ENCODE results near the gene ZNF844. TPM values are rescaled to one million over a fixed set of nuclear protein-coding genes. Genes with fewer than 3 reads are reported as not detected.

ZNF844 gene
- total and polyA plus RNA-seq, 7 experiments from 2014 or later: 1.0 to 20.9 (median 14.9) TPM

DNA sequence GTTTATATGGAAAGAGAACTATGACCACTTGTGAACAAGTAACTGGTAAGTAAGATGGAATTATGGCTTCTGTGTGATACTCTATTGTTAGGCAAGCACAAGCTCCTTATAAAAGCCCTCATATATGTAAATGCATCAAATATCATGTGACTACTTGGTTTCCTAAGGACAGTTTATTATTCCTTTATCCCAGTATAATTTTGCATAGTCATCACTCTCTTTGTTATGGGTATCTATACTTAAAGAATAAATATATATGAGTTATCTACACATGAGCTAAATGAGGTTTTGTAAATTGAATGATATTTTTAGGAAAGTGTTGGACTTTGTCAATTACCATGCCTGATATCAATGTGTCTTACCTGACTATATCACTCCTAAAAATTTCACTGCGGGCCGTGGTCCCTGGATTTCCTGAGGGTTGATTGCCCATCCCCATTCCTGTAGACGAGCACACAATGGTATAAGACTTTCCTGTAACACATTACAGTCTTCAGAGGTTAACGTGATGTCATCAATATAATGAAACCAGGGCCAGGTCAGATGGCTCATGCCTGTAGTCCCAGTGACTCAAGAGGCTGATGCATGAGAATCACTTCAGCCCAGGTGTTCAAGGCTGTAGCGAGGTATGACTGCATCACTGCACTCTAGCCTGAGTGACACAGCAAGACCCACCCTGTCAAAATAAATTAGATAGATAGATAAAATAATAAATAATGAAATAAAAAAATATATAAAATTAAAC is 20.7 kb downstream of the ZNF844 start:
- ATAC-seq (no peak), DNase-seq (no peak)
- ChIA-PET CTCF (interaction anchor here (1.6 kb wide), 1 partner anchor 26 kb away, joined by 8 read pairs; no protein-coding TSS in a partner anchor), POLR2A (no interaction called here)
- Mint-ChIP-seq H3K4me1 (no peaks in the 10 kb centered on the region), H3K27me3 (no peaks in the 10 kb centered on the region), H3K9me3 (peaks cover 0 to 60% (median 27%) of the 10 kb centered on the region in 11 donors), H3K4me3 (no peak overlapping the region), H3K36me3 (peaks cover 8 to 21% (median 14%) of the 10 kb centered on the region in 5 donors), H3K27ac (peak overlapping the region in 1 of 9 donors; percentile 14)
- intact Hi-C loops (cut with micrococcal nuclease): no loop called here
- Histone ChIP-seq H3K27ac (ENCODE audit: low read depth, low read length) (no peak overlapping the region), H3K4me3 (ENCODE audit: low read length) (no peak overlapping the region), H3K27me3 (ENCODE audit: control insufficient read depth in 2 of 2, insufficient read depth in 2 of 2, low read length in 2 of 2) (no peaks in the 10 kb centered on the region), H3K36me3 (ENCODE audit: control insufficient read depth in 2 of 3, insufficient read depth in 3 of 3, low read length in 3 of 3) (no peaks in the 10 kb centered on the region), H3K9me3 (ENCODE audit: control insufficient read depth in 2 of 3, low read length in 3 of 3) (peaks cover 0 to 27% (median 5%) of the 10 kb centered on the region in 3 experiments), H3K4me1 (ENCODE audit: control insufficient read depth in 2 of 2, insufficient read depth in 2 of 2, low read length in 2 of 2) (no peaks in the 10 kb centered on the region)

DNA sequence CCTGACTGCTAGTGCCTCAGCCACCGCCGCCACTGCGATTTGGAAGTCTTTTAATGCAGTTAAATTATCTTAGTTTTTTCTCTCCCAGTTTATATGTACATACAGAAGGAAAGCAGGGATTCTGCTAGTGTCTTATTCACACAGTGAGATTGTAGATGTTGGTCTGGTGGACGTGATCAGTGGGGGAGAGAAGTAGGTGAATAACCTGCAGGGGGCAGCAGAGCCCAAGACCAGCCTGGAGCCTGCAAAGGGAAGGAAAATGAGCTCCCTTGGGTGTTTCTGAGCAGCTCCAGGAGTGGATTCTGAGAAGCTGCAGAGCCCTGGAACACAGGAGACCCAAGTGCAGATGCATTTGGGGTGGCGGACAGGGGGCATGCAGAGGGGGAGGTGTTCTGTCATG is 26.3 kb downstream of the ZNF844 start:
- Mint-ChIP-seq H3K36me3 (peaks cover 10 to 26% (median 13%) of the 10 kb centered on the region in 5 donors), H3K9me3 (peaks cover 0 to 21% (median 4%) of the 10 kb centered on the region in 11 donors), H3K27ac (peak overlapping the region in 1 of 9 donors; percentile 40), H3K4me1 (peaks cover 0 to 19% (median 8%) of the 10 kb centered on the region in 7 donors), H3K4me3 (peak overlapping the region in 9 of 10 donors; percentile 5 to 82 (median 40)), H3K27me3 (peaks cover 0 to 15% (median 4%) of the 10 kb centered on the region in 5 donors)
- Histone ChIP-seq H3K27ac (ENCODE audit: low read depth, low read length) (no peak overlapping the region), H3K27me3 (ENCODE audit: control insufficient read depth in 2 of 2, insufficient read depth in 2 of 2, low read length in 2 of 2) (no peaks in the 10 kb centered on the region), H3K4me1 (ENCODE audit: control insufficient read depth in 2 of 2, insufficient read depth in 2 of 2, low read length in 2 of 2) (peaks cover 0 to 5% of the 10 kb centered on the region in 2 donors), H3K4me3 (ENCODE audit: low read length) (no peak overlapping the region), H3K9me3 (ENCODE audit: control insufficient read depth in 2 of 3, low read length in 3 of 3) (no peaks in the 10 kb centered on the region), H3K36me3 (ENCODE audit: control insufficient read depth in 2 of 3, insufficient read depth in 3 of 3, low read length in 3 of 3) (no peaks in the 10 kb centered on the region)
- ATAC-seq (peak; percentile 76), DNase-seq (peak; percentile 18 to 59 (median 41))
- ChIA-PET CTCF (interaction anchor here (0.5 to 2.4 kb wide), 5 partner anchors 47 to 281 kb away, joined by 3 to 9 read pairs (median 3); no protein-coding TSS in a partner anchor), POLR2A (no interaction called here)
- intact Hi-C loops (cut with micrococcal nuclease): loop anchor here (1.0 kb wide), 2 partner anchors 50 to 168 kb away; no protein-coding TSS in a partner anchor

DNA sequence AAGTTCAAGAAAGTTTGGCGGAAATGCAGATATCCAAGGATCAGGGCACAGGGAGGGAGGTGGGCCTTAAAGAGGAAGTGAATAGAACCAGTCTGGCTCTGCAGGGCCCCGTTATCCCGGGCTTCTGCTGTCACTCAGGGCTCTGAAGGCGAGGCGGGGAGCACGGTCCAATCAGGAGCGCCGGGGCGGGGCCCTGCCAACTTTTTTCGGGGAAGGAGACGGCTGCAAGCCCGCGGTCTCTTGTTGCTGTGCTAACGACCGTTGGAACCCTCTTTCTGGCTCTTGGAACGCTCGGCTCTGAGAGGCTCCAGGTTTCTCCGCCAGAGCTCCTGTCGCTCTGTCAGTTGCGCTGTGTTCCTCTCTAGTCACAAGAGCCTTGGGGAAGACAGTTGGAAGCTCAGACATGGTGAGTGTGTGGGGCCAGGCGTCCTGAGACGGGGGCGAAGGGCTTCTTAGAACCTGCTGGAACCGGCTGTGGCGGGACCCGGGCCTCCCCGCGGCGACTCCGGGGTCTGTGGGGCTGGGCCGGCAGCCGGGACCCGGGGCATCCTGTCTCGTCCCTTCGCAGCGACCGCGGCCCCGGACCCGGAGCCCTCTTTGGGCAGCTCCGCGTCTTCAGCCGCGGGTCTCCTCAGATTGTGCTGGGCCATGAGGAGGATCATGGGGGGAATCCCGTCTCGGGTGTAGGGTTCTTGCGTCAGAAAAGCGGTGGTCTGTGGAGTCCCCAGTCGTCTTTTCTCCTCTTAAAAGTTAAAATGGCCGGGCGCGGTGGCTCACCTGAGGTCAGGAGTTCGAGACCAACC is 27.7 kb downstream of the ZNF844 start:
- ATAC-seq (peak; percentile 82), DNase-seq (peak in 8 of 9 donors; percentile 11 to 63 (median 22))
- Histone ChIP-seq H3K36me3 (ENCODE audit: control insufficient read depth in 2 of 3, insufficient read depth in 3 of 3, low read length in 3 of 3) (no peaks in the 10 kb centered on the region), H3K4me3 (ENCODE audit: low read length) (peak overlapping the region; percentile 45), H3K27ac (ENCODE audit: low read depth, low read length) (peak overlapping the region; percentile 35), H3K4me1 (ENCODE audit: control insufficient read depth in 2 of 2, insufficient read depth in 2 of 2, low read length in 2 of 2) (peaks cover 0 to 5% of the 10 kb centered on the region in 2 donors), H3K9me3 (ENCODE audit: control insufficient read depth in 2 of 3, low read length in 3 of 3) (no peaks in the 10 kb centered on the region), H3K27me3 (ENCODE audit: control insufficient read depth in 2 of 2, insufficient read depth in 2 of 2, low read length in 2 of 2) (no peaks in the 10 kb centered on the region)
- H3K4me3 Mint-ChIP-seq: peak overlapping the region; percentile 72 to 88 (median 82)
- H3K9me3 Mint-ChIP-seq: peaks cover 0 to 21% (median 3%) of the 10 kb centered on the region in 11 donors
- H3K36me3 Mint-ChIP-seq: peaks cover 10 to 28% (median 18%) of the 10 kb centered on the region in 5 donors
- intact Hi-C loops (cut with micrococcal nuclease): loop anchor here in 1 of 2 donors (1.0 kb wide), 1 partner anchor 48 kb away; the partner anchor contains the start of gene ZNF20
- H3K4me1 Mint-ChIP-seq: peaks cover 5 to 19% (median 8%) of the 10 kb centered on the region in 7 donors
- ChIA-PET CTCF (interaction anchor here (0.8 to 2.4 kb wide), 3 partner anchors 49 to 169 kb away, joined by 3 to 9 read pairs (median 6); partner anchors contain the start of gene ZNF136), POLR2A (no interaction called here)
- peak overlapping the region in 6 of 9 donors; percentile 31 to 85 (median 64) for H3K27ac Mint-ChIP-seq
- H3K27me3 Mint-ChIP-seq: peaks cover 0 to 17% (median 4%) of the 10 kb centered on the region in 5 donors

DNA sequence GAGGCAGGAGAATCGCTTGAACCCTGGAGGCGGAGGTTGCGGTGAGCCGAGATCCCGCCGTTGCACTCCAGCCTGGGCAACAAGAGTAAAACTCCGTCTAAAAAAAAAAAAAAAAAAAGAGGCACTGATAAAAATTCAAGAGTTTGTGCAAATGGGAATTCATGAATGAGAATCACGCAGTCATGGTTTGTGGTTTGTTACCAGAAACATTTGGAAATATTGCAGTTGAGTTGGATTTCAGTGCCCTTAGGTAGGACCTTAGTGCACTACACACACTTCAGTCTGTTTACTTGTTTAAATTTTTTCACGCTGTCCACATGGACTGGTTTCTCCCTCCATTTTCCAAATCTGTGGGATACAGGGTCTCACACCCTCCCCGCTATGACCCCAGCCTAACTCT is 28.4 kb downstream of the ZNF844 start:
- CTCF ChIA-PET: interaction anchor here (1.9 kb wide), 1 partner anchor 170 kb away, joined by 6 read pairs; no protein-coding TSS in a partner anchor
- H3K4me3 ChIP-seq (ENCODE audit: low read length): no peak overlapping the region
- peaks cover 0 to 5% of the 10 kb centered on the region in 2 donors for H3K4me1 ChIP-seq (ENCODE audit: control insufficient read depth in 2 of 2, insufficient read depth in 2 of 2, low read length in 2 of 2)
- DNase-seq (no peak), ATAC-seq (no peak)
- H3K4me3 Mint-ChIP-seq: peak overlapping the region; percentile 72 to 87 (median 82)
- peaks cover 0 to 17% (median 4%) of the 10 kb centered on the region in 5 donors for H3K27me3 Mint-ChIP-seq
- H3K36me3 Mint-ChIP-seq: peaks cover 7 to 23% (median 14%) of the 10 kb centered on the region in 5 donors
- peaks cover 0 to 18% (median 3%) of the 10 kb centered on the region in 11 donors for H3K9me3 Mint-ChIP-seq
- peak overlapping the region in 2 of 9 donors; percentile 35 to 85 for H3K27ac Mint-ChIP-seq
- no peak overlapping the region for H3K27ac ChIP-seq (ENCODE audit: low read depth, low read length)
- H3K36me3 ChIP-seq (ENCODE audit: control insufficient read depth in 2 of 3, insufficient read depth in 3 of 3, low read length in 3 of 3): no peaks in the 10 kb centered on the region
- peaks cover 5 to 19% (median 8%) of the 10 kb centered on the region in 7 donors for H3K4me1 Mint-ChIP-seq
- POLR2A ChIA-PET: no interaction called here
- no peaks in the 10 kb centered on the region for H3K9me3 ChIP-seq (ENCODE audit: control insufficient read depth in 2 of 3, low read length in 3 of 3)
- no peaks in the 10 kb centered on the region for H3K27me3 ChIP-seq (ENCODE audit: control insufficient read depth in 2 of 2, insufficient read depth in 2 of 2, low read length in 2 of 2)
- intact Hi-C loops (cut with micrococcal nuclease): loop anchor here in 1 of 2 donors (1.0 kb wide), 1 partner anchor 47 kb away; the partner anchor contains the start of gene ZNF20

DNA sequence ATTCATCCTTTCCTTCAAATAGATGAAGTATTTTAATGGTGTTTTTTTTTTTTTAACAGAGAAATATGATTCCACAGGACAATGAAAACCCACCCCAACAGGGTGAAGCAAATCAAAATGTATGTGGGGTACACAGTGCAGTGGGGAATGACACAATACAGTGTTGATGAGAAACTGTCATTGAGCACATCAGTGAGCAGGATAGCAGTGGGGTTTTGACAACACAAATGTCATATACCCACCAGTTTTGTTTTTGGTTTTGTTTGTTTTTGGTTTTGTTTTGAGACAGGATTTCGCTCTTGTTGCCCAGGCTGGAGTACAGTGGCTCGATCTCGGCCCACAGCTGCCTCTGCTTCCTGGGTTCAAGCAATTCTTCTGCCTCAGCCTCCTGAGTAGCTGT is 29.2 kb downstream of the ZNF844 start:
- DNase-seq (no peak), ATAC-seq (no peak)
- H3K27me3 Mint-ChIP-seq: peaks cover 0 to 17% (median 4%) of the 10 kb centered on the region in 5 donors
- intact Hi-C loops (cut with micrococcal nuclease): no loop called here
- ChIA-PET POLR2A (no interaction called here), CTCF (no interaction called here)
- peaks cover 0 to 20% (median 6%) of the 10 kb centered on the region in 11 donors for H3K9me3 Mint-ChIP-seq
- H3K36me3 Mint-ChIP-seq: peaks cover 5 to 22% (median 13%) of the 10 kb centered on the region in 5 donors
- H3K4me3 ChIP-seq (ENCODE audit: low read length): no peak overlapping the region
- no peaks in the 10 kb centered on the region for H3K9me3 ChIP-seq (ENCODE audit: control insufficient read depth in 2 of 3, low read length in 3 of 3)
- no peak overlapping the region for H3K27ac Mint-ChIP-seq
- H3K27me3 ChIP-seq (ENCODE audit: control insufficient read depth in 2 of 2, insufficient read depth in 2 of 2, low read length in 2 of 2): no peaks in the 10 kb centered on the region
- peaks cover 5 to 19% (median 8%) of the 10 kb centered on the region in 7 donors for H3K4me1 Mint-ChIP-seq
- peak overlapping the region in 4 of 10 donors; percentile 72 to 84 (median 80) for H3K4me3 Mint-ChIP-seq
- no peak overlapping the region for H3K27ac ChIP-seq (ENCODE audit: low read depth, low read length)
- H3K4me1 ChIP-seq (ENCODE audit: control insufficient read depth in 2 of 2, insufficient read depth in 2 of 2, low read length in 2 of 2): peaks cover 0 to 5% of the 10 kb centered on the region in 2 donors
- H3K36me3 ChIP-seq (ENCODE audit: control insufficient read depth in 2 of 3, insufficient read depth in 3 of 3, low read length in 3 of 3): no peaks in the 10 kb centered on the region

DNA sequence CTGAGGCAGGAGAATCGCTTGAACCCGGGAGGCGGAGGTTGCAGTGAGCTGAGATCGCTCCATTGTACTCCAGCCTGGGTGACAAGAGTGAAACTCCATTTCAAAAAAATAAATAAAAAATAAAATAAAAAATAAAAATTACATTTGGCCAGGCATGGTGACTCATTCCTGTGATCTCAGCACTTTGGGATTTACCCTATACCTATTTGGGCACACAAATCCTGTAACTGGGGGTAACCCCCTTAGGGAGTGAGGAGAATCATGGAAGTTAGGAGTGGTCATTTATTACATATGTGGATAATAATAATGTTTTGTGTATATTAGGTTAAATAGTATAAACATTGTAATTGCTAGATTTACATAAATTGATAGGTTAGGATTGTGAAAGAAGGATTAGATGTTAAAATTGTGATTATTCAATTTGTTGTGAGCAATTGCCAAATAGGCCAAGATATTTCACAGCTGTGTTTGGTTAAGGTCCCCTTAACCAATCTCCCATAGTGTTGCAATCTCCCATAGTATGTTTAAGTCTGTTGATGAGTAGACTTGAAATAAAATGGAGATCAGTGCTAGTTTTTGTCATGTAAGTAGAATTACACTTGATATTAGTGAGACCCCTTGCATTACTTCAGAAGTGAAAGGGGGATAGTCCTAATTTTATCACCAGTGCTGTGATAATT is 30.7 kb downstream of the ZNF844 start:
- Mint-ChIP-seq H3K36me3 (peaks cover 3 to 31% (median 13%) of the 10 kb centered on the region in 5 donors), H3K4me1 (peaks cover 5 to 19% (median 8%) of the 10 kb centered on the region in 7 donors), H3K27me3 (peaks cover 0 to 17% (median 4%) of the 10 kb centered on the region in 5 donors), H3K4me3 (no peak overlapping the region), H3K27ac (no peak overlapping the region), H3K9me3 (peaks cover 0 to 28% (median 6%) of the 10 kb centered on the region in 11 donors)
- H3K27ac ChIP-seq (ENCODE audit: low read depth, low read length): no peak overlapping the region
- DNase-seq (no peak), ATAC-seq (no peak)
- intact Hi-C loops (cut with micrococcal nuclease): no loop called here
- ChIA-PET POLR2A (no interaction called here), CTCF (no interaction called here)
- no peaks in the 10 kb centered on the region for H3K36me3 ChIP-seq (ENCODE audit: control insufficient read depth in 2 of 3, insufficient read depth in 3 of 3, low read length in 3 of 3)
- no peaks in the 10 kb centered on the region for H3K27me3 ChIP-seq (ENCODE audit: control insufficient read depth in 2 of 2, insufficient read depth in 2 of 2, low read length in 2 of 2)
- no peaks in the 10 kb centered on the region for H3K9me3 ChIP-seq (ENCODE audit: control insufficient read depth in 2 of 3, low read length in 3 of 3)
- peaks cover 0 to 5% of the 10 kb centered on the region in 2 donors for H3K4me1 ChIP-seq (ENCODE audit: control insufficient read depth in 2 of 2, insufficient read depth in 2 of 2, low read length in 2 of 2)
- no peak overlapping the region for H3K4me3 ChIP-seq (ENCODE audit: low read length)
